ENCODE measurements around the gene ARL15.

DNA sequence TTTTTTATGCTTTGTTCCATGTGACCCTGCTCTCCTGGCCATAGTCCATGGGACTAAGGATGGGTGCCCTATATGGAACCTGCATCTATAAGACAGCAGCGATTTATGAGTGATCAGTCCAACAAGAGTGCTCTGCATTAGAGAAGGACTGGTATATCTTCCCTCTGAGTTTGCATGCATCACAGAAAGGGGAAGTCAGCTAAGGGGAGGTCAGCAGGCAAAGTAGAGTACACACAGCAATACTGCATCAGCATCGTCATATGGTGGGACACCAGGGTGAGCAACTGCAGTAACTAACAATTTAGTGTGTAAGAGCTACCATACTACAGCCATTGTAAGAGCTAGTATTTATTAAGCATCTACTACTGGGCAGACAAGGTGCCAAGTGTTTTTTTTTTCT, 438.6 kb downstream of the ARL15 start:
- TF ChIP-seq, protein P1, sequence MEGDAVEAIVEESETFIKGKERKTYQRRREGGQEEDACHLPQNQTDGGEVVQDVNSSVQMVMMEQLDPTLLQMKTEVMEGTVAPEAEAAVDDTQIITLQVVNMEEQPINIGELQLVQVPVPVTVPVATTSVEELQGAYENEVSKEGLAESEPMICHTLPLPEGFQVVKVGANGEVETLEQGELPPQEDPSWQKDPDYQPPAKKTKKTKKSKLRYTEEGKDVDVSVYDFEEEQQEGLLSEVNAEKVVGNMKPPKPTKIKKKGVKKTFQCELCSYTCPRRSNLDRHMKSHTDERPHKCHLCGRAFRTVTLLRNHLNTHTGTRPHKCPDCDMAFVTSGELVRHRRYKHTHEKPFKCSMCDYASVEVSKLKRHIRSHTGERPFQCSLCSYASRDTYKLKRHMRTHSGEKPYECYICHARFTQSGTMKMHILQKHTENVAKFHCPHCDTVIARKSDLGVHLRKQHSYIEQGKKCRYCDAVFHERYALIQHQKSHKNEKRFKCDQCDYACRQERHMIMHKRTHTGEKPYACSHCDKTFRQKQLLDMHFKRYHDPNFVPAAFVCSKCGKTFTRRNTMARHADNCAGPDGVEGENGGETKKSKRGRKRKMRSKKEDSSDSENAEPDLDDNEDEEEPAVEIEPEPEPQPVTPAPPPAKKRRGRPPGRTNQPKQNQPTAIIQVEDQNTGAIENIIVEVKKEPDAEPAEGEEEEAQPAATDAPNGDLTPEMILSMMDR (conservative IDR thresholded peaks at IDR 0.05; ENCODE audit: low read depth, low read length), result no peak
- no peak for TF ChIP-seq EZH2 (IDR thresholded peaks at IDR 0.05; ENCODE audit: borderline replicate concordance, low read depth, low read length, poor library complexity, severe bottlenecking)
